DMS153 (cell line): Measurements from ENCODE around the gene TAB2.
"Not testable (repeated sequence)": the region's sequence is repeated elsewhere in the genome, so short reads cannot be mapped to it uniquely, and the experiment has no call there.

Experiments
- DNase-seq: peaks from one replicate; lab custom pipeline; 2025; lab: John Stamatoyannopoulos, UW

Gene TAB2

GRCh38 chr6:149333266-149333620, 15.7 kb downstream of the TAB2 start:
- DNase-seq, result no peak

GRCh38 chr6:149334201-149334600, 16.7 kb downstream of the TAB2 start:
- DNase-seq, result no peak

- no peak for DNase-seq
Measured at GRCh38 chr6:149334682-149335160, 17.2 kb downstream of the TAB2 start.

- no peak for DNase-seq
Measured at GRCh38 chr6:149335924-149336608, 18.6 kb downstream of the TAB2 start.

GRCh38 chr6:149336609-149336928, 19.1 kb downstream of the TAB2 start:
- DNase-seq, result no peak

GRCh38 chr6:149337320-149337719, 19.8 kb downstream of the TAB2 start:
- DNase-seq, result no peak

GRCh38 chr6:149340200-149340599, 22.7 kb downstream of the TAB2 start:
- DNase-seq, result no peak

GRCh38 chr6:149342525-149342924, 25.0 kb downstream of the TAB2 start:
- DNase-seq, result no peak

- no peak for DNase-seq
Measured at GRCh38 chr6:149343501-149343900, 26.0 kb downstream of the TAB2 start.

- DNase-seq, result no peak
Measured at GRCh38 chr6:149346078-149346477, 28.6 kb downstream of the TAB2 start.

GRCh38 chr6:149347067-149347466, 29.6 kb downstream of the TAB2 start:
- DNase-seq, result no peak

- not testable (repeated sequence) for DNase-seq
Measured at GRCh38 chr6:149349279-149349678, 31.8 kb downstream of the TAB2 start.

- no peak for DNase-seq
Measured at GRCh38 chr6:149354009-149354408, 36.5 kb downstream of the TAB2 start.

GRCh38 chr6:149356081-149356750, 38.7 kb downstream of the TAB2 start:
- no peak for DNase-seq

- no peak for DNase-seq
Measured at GRCh38 chr6:149357726-149358538, 40.4 kb downstream of the TAB2 start.

GRCh38 chr6:149359440-149359839, 41.9 kb downstream of the TAB2 start:
- DNase-seq, result no peak

- no peak for DNase-seq
Measured at GRCh38 chr6:149360536-149360935, 43.0 kb downstream of the TAB2 start.

- no peak for DNase-seq
Measured at GRCh38 chr6:149362289-149362688, 44.8 kb downstream of the TAB2 start.

GRCh38 chr6:149363154-149363553, 45.6 kb downstream of the TAB2 start:
- DNase-seq, result no peak

GRCh38 chr6:149364557-149364956, 47.0 kb downstream of the TAB2 start:
- DNase-seq, result no peak

GRCh38 chr6:149365197-149365596, 47.7 kb downstream of the TAB2 start:
- DNase-seq, result no peak

- no peak for DNase-seq
Measured at GRCh38 chr6:149366267-149366921, 48.9 kb downstream of the TAB2 start.

GRCh38 chr6:149368065-149368464, 50.6 kb downstream of the TAB2 start:
- no peak for DNase-seq
